ENCODE results near the gene PTRH1.
A peak's percentile ranks its signal among the peaks of the same experiment; 100 is the strongest.

PTRH1 gene

GRCh38 chr9:127720031-127720864 is 4.8 kb upstream of the PTRH1 start:
- DNase-seq, result peak in 1 of 2 donors; percentile 40

- DNase-seq, result no peak
Observed at GRCh38 chr9:127717766-127718165, 2.3 kb upstream of the PTRH1 start.

- DNase-seq, result no peak
Observed at GRCh38 chr9:127716412-127716811, 949 bp upstream of the PTRH1 start.

GRCh38 chr9:127714951-127715469 is 453 bp downstream of the PTRH1 start:
- DNase-seq, result no peak

- DNase-seq, result no peak
Observed at GRCh38 chr9:127714020-127714750, 1.3 kb downstream of the PTRH1 start.

GRCh38 chr9:127712867-127713266 is 2.6 kb downstream of the PTRH1 start:
- DNase-seq, result no peak

- no peak for DNase-seq
Observed at GRCh38 chr9:127712371-127712770, 3.1 kb downstream of the PTRH1 start.

- DNase-seq, result no peak
Observed at GRCh38 chr9:127711831-127712274, 3.6 kb downstream of the PTRH1 start.

GRCh38 chr9:127711226-127711701 is 4.2 kb downstream of the PTRH1 start:
- peak in 1 of 2 donors; percentile 24 for DNase-seq

GRCh38 chr9:127710204-127710783 is 5.2 kb downstream of the PTRH1 start:
- DNase-seq, result no peak

- no peak for DNase-seq
Observed at GRCh38 chr9:127708952-127709587, 6.4 kb downstream of the PTRH1 start.

GRCh38 chr9:127707766-127708165 is 7.7 kb downstream of the PTRH1 start:
- peak; percentile 50 to 72 for DNase-seq

- no peak for DNase-seq
Observed at GRCh38 chr9:127706836-127707241, 8.6 kb downstream of the PTRH1 start, which contains the start of gene CFAP157. Gene CFAP157, plus strand, starts transcription at chr9:127706988. Its CDS starts 44 bp downstream, at chr9:127707032.

GRCh38 chr9:127705577-127706379 is 9.7 kb downstream of the PTRH1 start:
- DNase-seq, result no peak

GRCh38 chr9:127703289-127703946 is 12.0 kb downstream of the PTRH1 start:
- DNase-seq, result no peak

- no peak for DNase-seq
Observed at GRCh38 chr9:127700594-127701255, 14.7 kb downstream of the PTRH1 start.

GRCh38 chr9:127700140-127700539 is 15.3 kb downstream of the PTRH1 start:
- no peak for DNase-seq

- peak; percentile 93 for DNase-seq
Observed at GRCh38 chr9:127698985-127699670, 16.3 kb downstream of the PTRH1 start.

- no peak for DNase-seq
Observed at GRCh38 chr9:127698386-127698785, 17.1 kb downstream of the PTRH1 start.

GRCh38 chr9:127697575-127697974 is 17.9 kb downstream of the PTRH1 start:
- no peak for DNase-seq
